DOHH2 (cell line): ENCODE data around the gene PLEKHG7.

Experiments used
- H3F3A ChIP-seq: fragments of 200-600 bp; sonication (generic), shearing (Covaris generic); 2 replicates; pipeline ENCODE4 v1.6.0; 2016; ENCODE audit warnings: antibody characterized with exemption, mild to moderate bottlenecking; ENCODE audit not compliant: control insufficient read depth, insufficient read depth
- H3K27ac ChIP-seq: fragments of 200-600 bp; sonication (generic); 2 replicates; pipeline ENCODE4 v1.5.1; 2014; ENCODE audit warnings: low read depth, mild to moderate bottlenecking, low read length, moderate library complexity
- H3K27me3 ChIP-seq: fragments of 200-600 bp; sonication (generic); 2 replicates; pipeline ENCODE4 v1.6.1; 2014; ENCODE audit warnings: mild to moderate bottlenecking, low read length, mixed read lengths; ENCODE audit not compliant: control insufficient read depth
- H3K36me3 ChIP-seq: fragments of 200-600 bp; sonication (generic); 2 replicates; pipeline ENCODE4 v1.6.1; 2014; ENCODE audit warnings: mild to moderate bottlenecking, low read length, moderate library complexity, mixed read lengths; ENCODE audit not compliant: control insufficient read depth
- H3K4me1 ChIP-seq: fragments of 200-600 bp; sonication (generic); 2 replicates; pipeline ENCODE4 v1.6.1; 2014; ENCODE audit warnings: mild to moderate bottlenecking, low read length, mixed read lengths; ENCODE audit not compliant: control insufficient read depth
- H3K4me2 ChIP-seq: fragments of 200-600 bp; sonication (generic); 2 replicates; pipeline ENCODE4 v1.6.0; 2014; ENCODE audit warnings: mild to moderate bottlenecking, low read length, moderate library complexity
- H3K4me3 ChIP-seq: fragments of 200-600 bp; sonication (generic); 2 replicates; pipeline ENCODE4 v1.5.1; 2014; ENCODE audit warnings: mild to moderate bottlenecking, low read length, mixed read lengths
- H3K79me2 ChIP-seq: fragments of 200-600 bp; sonication (generic); 2 replicates; pipeline ENCODE4 v1.6.1; 2014; ENCODE audit warnings: mild to moderate bottlenecking, low read length, mixed read lengths; ENCODE audit not compliant: control insufficient read depth
- H3K9me2 ChIP-seq: fragments of 200-600 bp; sonication (generic); replicated peaks from 2 replicates; pipeline ENCODE4 v1.6.1; 2014; ENCODE audit warnings: mild to moderate bottlenecking, low read length, mixed read lengths; ENCODE audit not compliant: control insufficient read depth
- H3K9me3 ChIP-seq: fragments of 200-600 bp; sonication (generic); 2 replicates; pipeline ENCODE4 v1.6.1; 2014; ENCODE audit warnings: antibody characterized with exemption, low read length, mixed read lengths; ENCODE audit not compliant: control insufficient read depth, insufficient read depth
- H4K20me1 ChIP-seq: fragments of 200-600 bp; sonication (generic); 2 replicates; pipeline ENCODE4 v1.6.0; 2014; ENCODE audit warnings: low read depth, mild to moderate bottlenecking, antibody characterized with exemption, low read length, moderate library complexity; ENCODE audit not compliant: control insufficient read depth, insufficient read depth
- CTCF ChIP-seq: fragments of 200-600 bp; sonication (generic); IDR thresholded peaks from one replicate; pipeline ENCODE4 v1.5.1; 2014; ENCODE audit warnings: antibody characterized with exemption, mild to moderate bottlenecking, low read depth, low read length; ENCODE audit not compliant: poor library complexity, severe bottlenecking
- EZH2phosphoT487 ChIP-seq: fragments of 200-600 bp; sonication (generic); IDR thresholded peaks from 2 replicates; pipeline ENCODE4 v1.6.1; 2017; ENCODE audit warnings: borderline replicate concordance, mild to moderate bottlenecking, antibody characterized with exemption, low read length, moderate library complexity, mixed read lengths

PLEKHG7 gene

GRCh38 chr12:92753976-92754885 is 51.4 kb downstream of the PLEKHG7 start:
- no peaks in the 10 kb centered on the region for H3K9me3 ChIP-seq
- no peaks in the 10 kb centered on the region for H3K4me1 ChIP-seq
- TF ChIP-seq EZH2phosphoT487 (no peak), CTCF (no peak)
- no peak overlapping the region for H3K27ac ChIP-seq
- H3F3A ChIP-seq, result no peaks in the 10 kb centered on the region
- H3K4me3 ChIP-seq, result no peak overlapping the region
- H3K4me2 ChIP-seq, result no peak overlapping the region
- H3K79me2 ChIP-seq, result no peaks in the 10 kb centered on the region
- no peaks in the 10 kb centered on the region for H3K36me3 ChIP-seq
- H3K9me2 ChIP-seq, result no peaks in the 10 kb centered on the region
- no peaks in the 10 kb centered on the region for H4K20me1 ChIP-seq
- H3K27me3 ChIP-seq, result no peaks in the 10 kb centered on the region

- TF ChIP-seq CTCF, result no peak
- no peak for TF ChIP-seq EZH2phosphoT487
- no peaks in the 10 kb centered on the region for H3K9me2 ChIP-seq
- no peaks in the 10 kb centered on the region for H3F3A ChIP-seq
- H3K36me3 ChIP-seq, result no peaks in the 10 kb centered on the region
- H3K27me3 ChIP-seq, result peaks cover 7% of the 10 kb centered on the region; the same call in 1 of the 2 replicates
- H3K4me1 ChIP-seq, result no peaks in the 10 kb centered on the region
- no peak overlapping the region for H3K27ac ChIP-seq
- H3K4me2 ChIP-seq, result no peak overlapping the region
- H3K79me2 ChIP-seq, result no peaks in the 10 kb centered on the region
- H4K20me1 ChIP-seq, result no peaks in the 10 kb centered on the region
- H3K4me3 ChIP-seq, result no peak overlapping the region
- no peaks in the 10 kb centered on the region for H3K9me3 ChIP-seq
Observed at GRCh38 chr12:92756898-92757596, 54.3 kb downstream of the PLEKHG7 start.

- no peak for TF ChIP-seq CTCF
- no peak for TF ChIP-seq EZH2phosphoT487
- Histone ChIP-seq H3F3A (no peaks in the 10 kb centered on the region), H3K9me3 (no peaks in the 10 kb centered on the region), H3K4me2 (no peak overlapping the region), H3K27ac (no peak overlapping the region), H3K9me2 (no peaks in the 10 kb centered on the region), H3K4me3 (no peak overlapping the region), H3K4me1 (no peaks in the 10 kb centered on the region), H3K27me3 (peaks cover 7% of the 10 kb centered on the region), H4K20me1 (no peaks in the 10 kb centered on the region), H3K79me2 (no peaks in the 10 kb centered on the region), H3K36me3 (no peaks in the 10 kb centered on the region)
Observed at GRCh38 chr12:92757597-92758121, 54.9 kb downstream of the PLEKHG7 start.
